ENCODE measurements around the gene CSNK1G2.
A peak's percentile ranks its signal among the peaks of the same experiment; 100 is the strongest.

Gene CSNK1G2

DNA sequence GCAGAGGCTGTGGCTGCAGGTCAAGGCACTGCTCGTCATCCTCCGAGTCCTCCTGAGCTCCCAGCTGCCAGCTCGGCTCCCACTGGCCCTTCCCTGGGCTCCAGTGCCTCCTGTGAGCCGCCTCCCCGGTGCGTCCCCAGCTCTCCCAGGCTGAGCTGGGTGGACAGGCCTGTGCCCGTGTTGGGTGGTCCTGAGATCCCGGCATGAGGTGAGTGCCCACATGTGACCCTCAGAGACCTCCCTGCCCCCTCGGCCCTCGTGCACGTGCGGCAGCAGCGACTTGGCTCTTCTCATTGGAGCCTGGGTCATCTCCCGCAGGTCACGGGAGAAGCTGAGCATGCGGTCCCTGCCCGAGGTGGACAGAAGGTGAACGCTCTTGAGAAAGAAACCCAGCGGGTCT lies 20.3 kb upstream of the CSNK1G2 start:
- no peak for DNase-seq

DNA sequence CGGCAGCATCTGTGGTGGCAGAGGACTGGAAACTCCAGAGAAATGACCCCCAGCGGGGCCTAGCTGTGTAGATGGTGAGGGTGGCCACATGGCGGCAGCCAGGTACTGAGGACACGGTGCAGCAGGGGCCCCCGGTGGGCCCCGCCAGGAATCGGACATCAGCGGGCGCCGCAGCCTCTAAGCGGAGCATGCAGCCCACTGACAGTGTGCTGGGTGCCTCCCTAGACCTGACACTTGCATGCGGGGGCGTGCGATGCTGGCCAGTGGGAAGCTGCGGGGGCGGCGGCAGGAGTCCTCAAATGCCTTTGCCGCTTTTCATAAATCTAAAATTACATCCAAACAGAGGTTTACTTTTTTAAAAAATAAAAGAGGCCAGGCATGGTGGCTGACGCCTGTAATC lies 19.6 kb upstream of the CSNK1G2 start:
- no peak for DNase-seq

DNA sequence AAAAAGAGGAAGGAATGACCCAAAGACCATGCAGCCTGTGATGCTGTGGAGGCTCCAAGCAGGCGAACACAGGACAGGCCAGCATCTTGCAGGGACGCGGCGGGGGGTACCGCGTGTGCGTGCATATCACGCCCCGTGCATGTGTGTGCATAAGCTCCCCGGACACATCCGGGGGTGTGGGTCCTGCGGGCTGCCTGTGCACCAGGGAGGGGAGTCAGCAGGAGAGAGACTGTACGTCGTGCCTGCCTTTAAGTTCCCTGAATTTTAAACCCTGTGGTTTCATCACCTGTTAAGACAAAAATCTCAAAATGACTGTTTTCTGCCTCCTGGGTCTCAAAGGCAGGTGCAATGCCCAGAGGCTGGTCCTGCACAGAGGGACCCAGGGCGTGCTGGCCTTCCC lies 19.1 kb upstream of the CSNK1G2 start:
- no peak for DNase-seq

DNA sequence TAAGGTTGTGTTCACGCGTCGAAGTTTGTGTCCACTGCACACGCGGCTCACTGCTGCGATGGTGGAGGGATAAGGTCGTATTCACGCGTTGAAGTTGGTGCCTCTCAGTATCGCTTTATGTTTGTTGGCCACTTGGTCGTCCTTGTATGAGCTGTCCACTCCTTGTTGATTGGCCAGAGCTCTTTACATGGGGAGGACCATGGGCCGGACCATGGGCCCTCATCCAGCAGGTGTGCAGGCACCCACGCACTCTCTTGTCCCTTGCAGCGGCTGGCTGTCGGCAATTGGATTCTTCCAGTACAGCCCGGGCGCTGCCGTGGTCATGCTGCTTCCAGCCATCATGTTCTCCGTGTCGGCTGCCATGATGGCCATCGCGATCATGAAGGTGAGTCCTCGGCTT lies 18.2 kb upstream of the CSNK1G2 start:
- no peak for DNase-seq

DNA sequence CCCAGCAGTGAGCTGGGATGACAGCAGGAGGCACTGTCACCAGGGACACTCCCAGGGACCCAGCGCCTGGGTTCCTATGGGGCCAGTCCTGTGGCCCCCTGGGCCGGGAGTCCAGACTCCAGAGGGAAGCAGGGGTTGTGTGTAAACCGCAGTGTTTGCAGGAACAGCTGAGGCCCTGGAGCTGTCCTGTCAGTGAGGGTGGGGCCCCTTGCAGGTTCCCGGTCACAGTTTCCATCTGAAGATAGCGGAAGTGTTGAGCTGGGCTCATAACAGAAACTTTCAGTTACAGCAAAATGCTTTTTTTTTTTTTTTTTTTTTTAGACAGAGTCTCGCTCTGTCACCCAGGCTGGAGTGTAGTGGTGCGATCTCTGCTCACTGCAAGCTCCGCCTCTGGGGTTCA lies 17.7 kb upstream of the CSNK1G2 start:
- DNase-seq, result no peak

DNA sequence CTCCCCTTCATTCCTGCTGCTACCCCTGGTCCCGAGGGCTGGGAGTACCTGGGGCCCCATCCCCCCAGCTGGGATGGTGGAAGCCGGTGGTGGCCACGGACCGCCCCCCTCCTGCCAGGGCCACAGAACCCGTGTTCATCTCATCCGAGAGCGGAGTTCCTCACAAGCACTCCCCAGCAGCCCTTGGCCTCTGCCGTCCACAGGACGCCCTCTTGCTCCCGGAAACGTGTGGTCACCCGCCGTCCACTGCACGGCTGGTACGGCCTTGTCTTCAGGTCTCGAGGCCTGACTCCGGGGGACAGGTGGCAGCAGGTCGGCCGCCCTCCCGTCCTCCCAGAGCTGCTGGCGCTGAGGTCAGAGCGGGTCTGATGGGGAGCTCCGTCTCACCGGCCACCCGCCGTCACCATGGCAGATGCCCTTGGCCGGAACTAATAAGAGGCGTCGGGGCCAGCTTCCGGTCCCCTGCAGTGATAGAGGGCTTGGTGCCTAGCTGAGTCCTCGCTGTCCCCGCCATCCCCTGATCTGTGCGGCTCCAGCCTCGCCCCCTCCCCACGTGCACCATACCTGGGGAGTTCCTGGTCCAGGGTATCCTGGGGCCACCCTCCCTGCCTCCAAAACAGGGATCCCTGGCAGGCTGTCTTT lies 16.5 kb upstream of the CSNK1G2 start:
- no peak for DNase-seq

DNA sequence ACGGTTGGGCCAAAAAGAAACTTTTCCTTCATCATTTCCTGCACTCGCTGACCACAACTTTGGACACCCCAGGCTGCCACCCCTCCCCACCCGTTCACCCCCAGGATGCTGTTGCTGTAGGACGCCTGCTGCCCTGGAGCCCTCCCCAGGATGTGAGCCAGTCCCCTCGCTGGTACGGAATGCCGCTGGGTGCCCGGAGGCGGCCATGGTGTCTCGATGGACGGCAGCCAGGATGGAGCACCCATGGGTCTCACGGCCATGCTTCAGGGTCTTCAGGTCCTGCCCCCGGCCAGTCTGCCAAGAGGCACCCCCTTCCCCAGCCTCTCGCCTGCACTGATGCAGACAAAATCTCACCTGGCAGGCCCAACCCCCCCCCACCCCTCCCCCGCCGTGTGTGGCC lies 15.4 kb upstream of the CSNK1G2 start:
- DNase-seq, result no peak

DNA sequence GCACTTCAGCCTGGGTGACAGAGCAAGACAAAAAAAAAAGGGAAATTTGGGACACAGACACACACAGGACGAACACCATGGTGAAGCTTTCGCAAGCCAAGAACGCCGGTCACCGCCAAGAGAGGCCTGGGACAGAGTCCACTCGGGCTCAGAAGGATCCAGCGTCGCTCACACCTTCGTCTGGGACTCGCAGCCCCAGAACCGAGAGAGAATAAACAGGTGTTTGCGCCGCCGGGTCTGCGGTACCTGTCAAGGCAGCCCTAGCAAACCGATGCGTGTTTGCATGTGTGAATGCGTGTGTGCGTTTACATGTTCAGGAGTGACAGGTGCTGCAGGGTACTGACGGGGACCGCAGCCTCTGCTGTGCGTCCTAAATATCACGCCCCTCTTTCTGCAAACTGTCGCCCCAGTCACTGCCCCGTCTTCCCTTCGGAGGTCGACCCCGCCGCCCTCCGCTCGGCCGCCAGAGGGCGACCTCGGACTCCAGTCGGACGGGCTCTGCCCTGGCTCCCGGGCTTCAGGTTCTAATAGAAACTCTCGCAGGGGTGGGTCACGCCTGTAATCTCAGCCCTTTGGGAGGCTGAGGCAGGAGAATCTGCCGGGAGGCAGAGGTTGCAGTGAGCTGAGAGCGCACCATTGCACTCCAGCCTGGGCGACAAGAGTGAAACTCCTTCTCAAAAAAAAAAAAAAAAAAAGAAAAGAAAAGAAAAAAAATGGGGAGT lies 11.8 kb upstream of the CSNK1G2 start:
- DNase-seq, result peak; percentile 90

DNA sequence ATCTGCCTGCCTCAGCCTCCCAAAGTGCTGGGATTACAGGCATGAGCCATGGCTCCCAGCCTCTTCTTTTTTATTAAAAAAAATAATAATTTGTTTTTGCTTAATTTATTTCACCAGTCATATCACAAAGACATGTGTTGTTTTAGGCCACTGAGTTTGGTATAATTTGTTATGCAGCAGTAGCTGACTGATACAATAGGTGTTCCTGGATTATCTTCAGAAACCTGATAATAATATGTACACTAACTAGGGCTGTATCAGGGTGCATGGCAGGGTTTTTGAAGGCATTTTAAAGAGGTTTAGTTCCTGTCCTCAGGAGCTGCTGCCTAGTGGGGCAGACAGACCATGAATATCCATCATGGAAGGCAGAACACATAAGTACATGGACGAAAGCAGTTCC lies 9.5 kb upstream of the CSNK1G2 start:
- no peak for DNase-seq

DNA sequence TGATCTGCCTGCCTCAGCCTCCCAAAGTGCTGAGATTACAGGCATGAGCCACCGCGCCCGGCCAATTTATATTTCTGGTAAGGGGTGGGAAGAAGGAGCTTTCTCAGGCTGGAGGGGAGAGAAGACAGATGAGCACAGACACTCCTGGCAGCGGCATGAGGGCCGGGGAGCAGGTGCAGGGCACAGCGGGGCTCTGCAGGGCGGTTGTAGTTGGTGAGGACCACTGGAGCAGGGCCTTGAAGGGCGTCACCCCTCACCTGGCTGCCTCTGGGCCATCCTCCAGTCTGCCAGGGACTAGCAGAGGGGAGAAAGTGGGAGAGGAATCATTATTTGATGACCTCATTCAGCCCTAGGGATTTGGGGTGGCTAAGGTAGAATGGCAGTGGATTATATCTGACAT lies 8.6 kb upstream of the CSNK1G2 start:
- DNase-seq, result no peak

DNA sequence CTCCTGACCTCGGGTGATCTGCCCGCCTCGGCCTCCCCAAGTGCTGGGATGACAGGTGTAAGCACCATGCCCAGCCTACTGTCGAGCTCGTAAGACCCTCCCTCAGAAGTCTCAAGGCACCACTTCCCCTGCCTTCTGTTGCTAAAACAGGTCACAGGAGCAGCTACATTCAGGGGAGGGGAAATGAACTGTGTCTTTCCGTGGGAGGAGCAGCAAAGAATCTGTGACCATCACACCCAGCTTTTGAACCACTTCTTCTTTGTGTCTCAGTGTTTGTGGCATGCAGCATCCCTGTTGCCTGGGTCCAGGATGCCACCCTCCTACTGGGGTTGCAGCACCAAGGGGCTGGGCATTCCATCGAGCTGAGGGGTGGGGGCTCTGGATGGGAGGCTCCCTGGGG lies 7.7 kb upstream of the CSNK1G2 start:
- DNase-seq, result no peak

DNA sequence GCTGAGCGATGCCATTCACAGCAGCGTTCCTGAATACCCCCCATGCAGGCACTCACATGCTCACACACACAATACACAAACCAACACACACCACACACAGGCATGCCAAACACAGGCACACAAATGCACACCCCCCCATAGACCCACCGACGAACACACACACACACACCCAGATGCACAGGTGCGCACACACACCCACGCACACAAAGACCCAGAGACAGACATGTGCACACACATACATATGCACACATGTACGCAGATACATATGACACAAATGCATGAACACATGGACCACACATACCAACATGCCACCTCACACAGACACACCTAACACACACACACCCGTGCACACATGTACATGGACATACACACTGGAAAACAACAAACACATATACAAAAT lies 7.0 kb upstream of the CSNK1G2 start:
- DNase-seq, result no peak

DNA sequence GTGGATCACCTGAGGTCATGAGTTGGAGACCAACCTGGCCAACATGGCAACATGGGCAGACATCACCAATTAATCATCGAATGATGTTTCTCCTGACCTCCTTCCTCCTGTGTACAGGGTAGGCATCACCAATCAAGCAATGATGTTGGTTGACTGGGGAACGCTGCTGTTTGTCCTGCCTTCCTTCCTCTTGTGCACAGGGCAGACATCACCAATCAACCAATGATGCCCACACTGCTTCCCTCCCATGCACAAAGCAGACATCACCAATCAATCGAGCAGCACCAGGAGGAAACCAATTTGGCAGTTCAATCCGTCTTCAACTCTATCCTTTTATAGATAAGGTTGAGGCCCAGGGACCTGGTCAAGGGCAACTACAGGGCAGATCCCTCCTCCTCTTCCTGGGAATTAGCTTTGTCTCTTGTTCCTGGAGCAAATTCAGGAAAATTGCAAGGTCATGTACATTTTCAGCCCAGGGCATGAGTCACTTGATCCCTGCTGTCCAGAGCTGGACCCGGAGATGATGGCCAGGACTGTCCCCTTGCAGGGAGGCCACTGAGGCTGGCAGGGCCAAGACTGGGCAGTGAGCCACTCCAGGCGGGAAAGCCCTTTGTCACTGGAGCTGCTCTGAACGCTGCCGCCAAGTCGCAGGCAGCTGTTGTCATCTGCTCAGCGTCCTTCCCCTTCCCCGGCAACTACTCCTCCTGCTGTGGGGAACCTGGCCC lies 5.3 kb upstream of the CSNK1G2 start:
- no peak for DNase-seq

DNA sequence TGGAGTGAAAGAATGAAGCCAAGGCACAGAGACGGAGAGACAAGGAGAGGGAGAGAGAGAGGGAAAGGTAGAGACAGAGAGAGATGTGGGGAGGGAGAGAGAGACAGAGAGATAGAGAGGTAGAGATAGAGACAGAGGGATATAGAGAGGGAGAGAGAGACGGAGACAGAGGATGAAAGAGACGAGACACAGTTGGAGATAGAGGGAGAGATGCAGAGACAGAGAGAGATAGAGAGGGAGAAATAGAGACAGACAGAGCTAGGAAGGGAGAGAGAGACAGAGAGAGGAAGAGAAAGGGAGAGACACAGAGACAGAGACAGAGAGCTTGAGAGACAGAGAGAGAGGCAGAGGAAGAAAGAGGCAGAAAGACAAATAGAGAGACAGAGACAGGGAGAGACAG lies 4.5 kb upstream of the CSNK1G2 start:
- DNase-seq, result no peak

DNA sequence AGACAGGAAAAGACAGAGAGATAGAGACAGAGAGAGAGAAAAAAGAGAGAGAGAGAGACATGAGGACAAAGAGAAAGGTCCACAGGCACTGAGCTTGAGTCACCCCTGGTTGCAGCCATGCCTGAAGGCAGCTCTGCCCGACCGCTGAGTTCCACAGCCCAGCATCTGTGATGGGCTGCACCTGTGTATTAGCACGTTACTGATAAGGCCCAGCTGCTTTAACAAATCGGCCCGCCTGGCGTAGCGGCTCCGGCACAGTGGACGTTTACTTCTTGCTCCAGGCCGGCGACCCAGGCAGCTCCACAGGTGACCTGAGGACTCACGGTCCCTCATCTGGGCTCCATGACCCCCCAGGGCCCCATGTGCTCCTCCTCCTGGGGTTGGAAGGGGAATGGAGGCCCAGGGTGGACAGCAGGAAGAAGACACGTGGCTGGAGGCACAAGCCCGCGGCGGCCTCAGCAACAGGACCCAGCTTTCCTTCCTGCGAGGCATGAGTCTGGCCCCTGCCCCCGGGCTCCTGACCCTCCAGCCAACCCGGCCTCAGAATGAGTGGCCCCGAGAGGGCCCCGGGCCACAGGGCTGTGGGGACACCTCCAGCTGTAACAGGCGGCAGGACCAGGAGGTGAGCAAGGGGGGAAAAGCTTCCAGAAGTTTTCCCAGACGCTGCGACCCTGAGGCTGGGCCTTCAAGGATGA lies 3.9 kb upstream of the CSNK1G2 start:
- DNase-seq, result no peak

DNA sequence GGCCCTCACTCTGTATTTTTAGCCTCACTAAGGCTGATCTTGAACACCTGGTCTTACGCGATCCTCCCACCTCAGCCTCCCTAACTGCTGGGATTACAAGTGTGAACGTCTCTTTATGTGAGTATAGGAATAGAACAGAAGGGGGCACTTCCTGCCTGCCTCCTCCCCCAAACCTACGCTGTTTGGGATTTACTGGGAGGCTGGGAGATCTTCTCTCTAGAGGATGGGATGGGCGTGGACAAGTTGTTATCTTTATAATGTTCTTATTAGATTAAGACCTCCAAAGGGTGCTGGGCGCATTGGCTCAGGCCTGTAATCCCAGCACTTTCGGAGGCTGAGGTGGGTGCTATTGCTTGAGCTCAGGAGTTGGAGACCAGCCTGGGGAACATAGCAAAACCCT lies 2.9 kb upstream of the CSNK1G2 start:
- DNase-seq, result no peak

DNA sequence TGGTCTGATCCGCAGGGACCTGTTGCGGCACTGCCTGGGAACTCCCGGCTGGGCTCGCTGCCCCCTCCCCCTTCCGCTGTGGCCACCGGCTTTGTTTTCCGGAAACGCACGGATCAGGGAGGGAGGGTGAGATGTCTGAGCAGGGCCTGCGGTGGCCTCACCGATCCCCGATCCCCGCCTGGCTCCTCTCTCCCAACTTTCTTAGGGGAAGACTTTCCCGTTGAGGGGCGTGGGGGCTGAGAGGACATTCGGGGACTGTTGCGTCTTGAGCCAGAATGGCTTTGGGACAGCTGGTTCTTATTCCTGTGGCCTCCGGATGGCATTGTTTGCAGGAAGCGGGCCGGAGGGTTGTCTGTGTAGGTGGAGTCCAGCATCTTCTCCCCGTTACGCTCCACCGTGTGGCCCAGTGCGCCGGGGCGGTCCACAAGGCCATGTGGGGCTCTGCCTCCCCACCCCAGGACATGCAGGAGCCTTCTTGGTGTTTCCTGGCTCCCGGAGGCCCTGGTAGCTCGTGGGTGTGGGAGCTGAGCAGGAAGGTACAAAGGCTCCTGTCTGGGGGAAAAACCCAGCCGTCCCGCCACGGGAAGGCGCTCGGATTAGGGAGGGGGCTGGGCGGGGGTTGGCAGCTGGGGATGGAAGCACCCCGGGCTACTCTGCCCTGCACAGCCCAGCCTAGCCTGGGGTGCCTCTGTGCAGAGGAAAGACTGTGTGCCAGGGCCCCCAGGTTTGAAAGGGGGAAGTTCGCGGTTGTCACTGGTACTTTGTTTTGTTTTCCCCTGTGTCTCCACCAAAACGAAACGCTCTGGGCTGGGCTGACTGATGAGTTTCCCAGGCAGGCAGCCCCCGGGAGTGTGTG lies 1.3 kb downstream of the CSNK1G2 start:
- DNase-seq, result peak; percentile 85

DNA sequence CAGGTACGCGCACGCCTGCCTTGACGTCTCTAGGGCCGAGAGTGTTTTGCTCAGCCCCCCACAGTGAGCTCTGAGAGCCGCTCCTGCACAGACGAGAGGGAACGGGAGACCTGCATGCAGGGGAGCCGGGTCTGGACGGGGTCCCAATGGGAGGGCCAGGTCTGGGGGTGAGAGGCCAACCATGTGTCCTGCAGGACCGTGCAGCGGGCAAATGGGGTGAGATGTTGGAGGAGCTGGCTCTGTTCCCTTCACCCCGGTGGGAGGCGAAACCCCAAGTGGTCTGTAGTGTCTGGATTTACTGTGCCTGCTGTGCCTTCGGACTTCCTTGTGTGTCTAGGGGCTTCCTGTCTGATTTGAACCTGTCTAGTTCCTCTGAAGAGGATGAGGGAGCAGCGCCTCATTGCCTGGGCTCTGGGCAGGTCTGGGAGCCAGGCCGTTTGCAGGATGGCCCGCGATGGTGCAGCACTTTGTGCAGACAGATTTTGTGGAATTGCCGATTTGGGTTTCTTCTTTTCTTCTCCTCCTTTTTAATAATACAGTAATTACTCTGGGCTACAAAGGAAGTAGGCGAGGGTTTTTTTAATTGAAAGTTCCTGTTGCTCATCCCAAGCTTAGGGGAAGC lies 2.1 kb downstream of the CSNK1G2 start:
- peak; percentile 38 for DNase-seq

DNA sequence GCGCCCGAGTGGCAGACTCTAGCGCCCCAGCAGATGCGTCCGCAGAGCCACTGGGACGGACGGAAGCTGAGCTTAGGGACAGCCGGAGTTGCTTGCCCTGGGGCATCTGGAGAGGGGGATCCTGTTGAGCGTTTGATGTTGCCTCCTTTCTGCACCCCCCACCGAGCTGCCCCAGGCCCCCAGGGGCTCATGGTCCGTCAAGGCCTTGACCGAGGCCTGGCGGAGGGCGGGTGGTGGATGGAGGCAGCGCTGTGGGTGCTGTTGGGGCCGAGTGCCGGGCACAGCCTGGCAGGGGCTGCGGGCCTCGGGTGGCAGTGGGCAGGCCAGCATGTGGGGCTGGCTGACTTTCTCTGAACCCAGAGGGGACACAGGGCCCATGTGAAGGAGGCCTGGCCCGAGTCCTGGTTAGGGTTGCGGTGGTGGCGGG lies 2.7 kb downstream of the CSNK1G2 start:
- DNase-seq, result no peak

DNA sequence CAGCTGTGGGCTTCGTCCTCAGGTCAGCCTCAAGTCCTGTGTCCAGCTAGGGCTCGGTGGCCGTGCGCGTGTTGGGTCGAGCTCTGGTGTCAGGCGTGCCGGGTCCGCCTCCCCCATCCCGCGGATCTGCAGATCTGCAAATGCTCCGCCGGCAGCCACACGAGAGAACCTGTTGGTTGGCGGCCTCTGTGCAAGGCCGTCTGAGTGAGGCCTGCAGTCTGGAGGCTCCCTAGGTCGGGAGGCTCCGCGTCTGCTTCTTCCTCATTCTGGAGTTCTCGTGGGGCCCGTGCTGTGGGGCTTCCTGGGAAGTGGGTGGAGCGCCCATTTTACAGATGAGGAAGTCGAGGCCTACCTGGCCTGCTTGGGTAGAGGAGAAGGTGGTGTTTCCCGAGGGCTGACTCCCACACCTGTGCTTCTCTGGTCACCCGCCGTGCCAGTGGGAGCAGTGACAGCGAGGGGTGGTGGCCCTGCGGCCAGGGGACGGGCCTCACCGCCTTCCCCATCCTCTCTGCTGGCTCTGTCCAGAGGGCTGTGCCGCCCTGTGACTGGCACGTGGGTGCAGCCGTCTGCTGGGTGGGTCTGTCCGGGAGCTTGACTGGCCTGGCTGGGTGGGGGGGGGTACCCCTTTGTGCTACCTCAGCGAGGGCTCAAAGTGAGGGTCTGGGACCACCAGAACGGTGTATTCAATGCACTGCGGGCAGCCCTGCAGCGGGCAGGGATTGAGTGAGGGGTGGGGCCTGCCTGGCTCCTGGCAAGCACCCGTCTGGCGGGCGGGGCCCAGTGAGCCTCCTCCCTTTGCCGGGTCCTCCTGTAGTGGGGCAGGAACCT lies 3.3 kb downstream of the CSNK1G2 start:
- DNase-seq, result no peak

DNA sequence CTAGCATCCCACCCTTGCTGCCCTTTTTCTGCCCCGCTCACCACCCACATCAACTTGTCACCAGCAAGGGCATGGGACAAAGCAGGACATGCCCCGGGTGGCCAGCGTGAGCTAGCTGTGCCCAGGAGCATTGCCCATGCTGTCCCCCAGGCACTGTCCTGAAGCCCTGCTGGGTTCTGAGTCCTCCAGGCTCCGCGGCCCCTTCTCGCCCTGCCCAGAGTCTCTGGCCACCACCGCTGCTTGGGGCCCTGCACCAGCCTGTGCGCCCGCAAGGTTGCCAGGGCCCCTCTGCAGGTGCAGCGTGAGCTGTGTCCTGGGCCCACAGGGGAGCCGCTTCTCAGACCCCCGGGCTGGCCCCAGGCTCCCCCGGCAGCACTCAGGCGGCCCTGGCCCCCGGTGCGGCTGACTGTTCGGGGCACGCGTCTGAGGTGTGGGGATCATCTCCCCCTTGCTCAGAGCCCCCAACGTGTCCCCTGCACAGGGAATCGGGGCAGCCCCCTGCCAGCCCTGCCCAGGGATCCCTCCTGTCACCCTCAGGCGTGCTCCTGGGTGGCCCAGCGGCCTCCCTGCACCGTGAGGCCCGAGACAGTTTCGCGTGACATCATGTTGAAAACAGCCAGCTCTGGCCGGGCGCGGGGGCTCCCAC lies 4.1 kb downstream of the CSNK1G2 start:
- no peak for DNase-seq
